Fibroblast of pulmonary artery (primary cell): ENCODE measurements around the gene CAV1.

Experiments
- DNase-seq: peaks from one replicate; pipeline ENCODE4 v3.0.0-alpha.2; 2010; ENCODE audit warnings: low read depth
- H3K4me3 ChIP-seq: replicated peaks from 2 replicates; pipeline ENCODE4 v1.5.1; 2011; ENCODE audit warnings: low read depth, mild to moderate bottlenecking, control low read depth, low read length, moderate library complexity
- TF ChIP-seq, protein P1 (sequence below): IDR thresholded peaks from 2 replicates; pipeline ENCODE4 v1.5.1; 2011; ENCODE audit warnings: mild to moderate bottlenecking, control low read depth, low read length, inconsistent platforms; ENCODE audit errors: missing control alignments

CAV1 gene

DNA sequence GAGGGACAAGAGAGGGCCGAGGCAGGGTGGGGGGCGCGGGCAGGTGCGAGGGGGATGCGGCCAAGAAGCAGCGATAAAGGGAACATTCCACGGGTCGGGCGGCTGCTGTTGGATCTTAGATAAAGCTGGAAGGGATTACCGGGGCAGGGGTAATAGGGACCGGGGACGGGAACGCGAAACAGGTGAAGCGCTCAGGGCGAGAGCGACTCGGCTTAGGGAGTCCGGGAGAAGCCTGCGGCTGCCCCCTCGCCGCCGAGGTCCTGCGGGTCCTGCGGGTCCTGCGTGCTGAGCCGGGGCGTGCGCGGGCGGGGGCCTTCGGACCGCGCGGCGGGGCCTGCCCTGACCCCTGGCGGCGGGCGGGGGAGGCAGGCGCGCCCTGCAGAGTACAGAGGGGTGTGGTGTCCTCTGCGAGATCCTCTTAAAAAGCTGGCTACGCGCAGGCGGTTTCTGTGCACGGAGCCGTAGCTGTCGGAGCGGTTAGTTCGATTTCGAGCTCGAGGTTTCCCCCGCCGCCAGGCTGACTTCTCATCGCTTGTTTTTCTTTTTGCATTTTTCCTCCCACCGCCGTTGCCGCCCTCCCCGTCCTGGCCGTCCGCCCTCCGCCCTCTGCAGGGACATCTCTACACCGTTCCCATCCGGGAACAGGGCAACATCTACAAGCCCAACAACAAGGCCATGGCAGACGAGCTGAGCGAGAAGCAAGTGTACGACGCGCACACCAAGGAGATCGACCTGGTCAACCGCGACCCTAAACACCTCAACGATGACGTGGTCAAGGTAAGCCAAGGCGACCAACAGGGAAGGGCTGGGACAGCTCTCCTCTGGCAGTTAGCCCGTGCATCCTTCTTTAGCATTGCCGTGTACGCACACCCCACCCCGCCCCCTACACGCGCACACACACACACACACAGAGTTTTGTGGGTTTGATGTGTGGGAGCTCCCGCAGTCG, 1.4 kb downstream of the CAV1 start:
- TF ChIP-seq, protein P1, sequence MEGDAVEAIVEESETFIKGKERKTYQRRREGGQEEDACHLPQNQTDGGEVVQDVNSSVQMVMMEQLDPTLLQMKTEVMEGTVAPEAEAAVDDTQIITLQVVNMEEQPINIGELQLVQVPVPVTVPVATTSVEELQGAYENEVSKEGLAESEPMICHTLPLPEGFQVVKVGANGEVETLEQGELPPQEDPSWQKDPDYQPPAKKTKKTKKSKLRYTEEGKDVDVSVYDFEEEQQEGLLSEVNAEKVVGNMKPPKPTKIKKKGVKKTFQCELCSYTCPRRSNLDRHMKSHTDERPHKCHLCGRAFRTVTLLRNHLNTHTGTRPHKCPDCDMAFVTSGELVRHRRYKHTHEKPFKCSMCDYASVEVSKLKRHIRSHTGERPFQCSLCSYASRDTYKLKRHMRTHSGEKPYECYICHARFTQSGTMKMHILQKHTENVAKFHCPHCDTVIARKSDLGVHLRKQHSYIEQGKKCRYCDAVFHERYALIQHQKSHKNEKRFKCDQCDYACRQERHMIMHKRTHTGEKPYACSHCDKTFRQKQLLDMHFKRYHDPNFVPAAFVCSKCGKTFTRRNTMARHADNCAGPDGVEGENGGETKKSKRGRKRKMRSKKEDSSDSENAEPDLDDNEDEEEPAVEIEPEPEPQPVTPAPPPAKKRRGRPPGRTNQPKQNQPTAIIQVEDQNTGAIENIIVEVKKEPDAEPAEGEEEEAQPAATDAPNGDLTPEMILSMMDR, result peak; percentile 36
- DNase-seq, result peak; percentile 86

DNA sequence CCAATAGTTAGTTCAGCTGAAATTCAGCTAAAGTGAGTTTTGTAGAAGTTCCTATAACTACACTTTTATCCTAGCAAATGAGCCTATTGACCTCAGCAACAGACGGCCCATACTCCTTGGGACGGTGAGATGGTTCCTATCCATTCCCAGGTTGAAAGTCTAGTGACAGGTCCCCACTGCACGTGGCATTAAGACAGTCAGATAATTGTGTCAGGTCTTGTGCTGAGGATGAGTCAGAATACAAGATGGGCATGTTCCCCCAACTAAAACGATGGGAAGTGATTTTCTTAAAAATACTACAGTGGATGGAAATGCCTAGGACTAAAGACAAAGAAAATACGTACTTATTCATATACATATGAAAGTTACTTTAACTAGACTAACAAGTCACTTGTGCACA, 2.1 kb downstream of the CAV1 start:
- no peak for DNase-seq
- TF ChIP-seq, protein P1, result no peak
- peak overlapping the region; percentile 78 for H3K4me3 ChIP-seq

More for the DNA sequence above, 1.4 kb downstream of the CAV1 start:
- peak overlapping the region; percentile 78 for H3K4me3 ChIP-seq

DNA sequence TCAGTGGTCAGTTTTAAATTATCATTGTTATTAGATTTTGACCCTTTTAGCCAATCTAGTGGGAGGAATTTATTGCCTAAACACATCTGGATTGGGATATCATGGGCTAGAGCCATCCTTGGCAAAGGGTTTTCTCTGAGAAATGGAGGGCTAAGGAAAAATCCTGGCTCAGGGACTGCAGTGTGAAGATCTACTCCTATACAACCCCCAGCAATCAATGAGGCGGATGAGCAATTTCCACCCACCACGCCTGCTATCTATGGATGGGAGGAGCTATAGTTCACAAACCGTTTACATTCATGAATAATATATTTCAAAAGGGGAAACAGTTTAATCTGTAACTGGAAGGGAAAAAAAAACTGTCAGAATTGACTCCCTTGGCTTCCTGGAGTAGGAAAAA, 2.7 kb downstream of the CAV1 start:
- peak overlapping the region; percentile 78 for H3K4me3 ChIP-seq
- TF ChIP-seq, protein P1, result no peak
- peak; percentile 27 for DNase-seq

DNA sequence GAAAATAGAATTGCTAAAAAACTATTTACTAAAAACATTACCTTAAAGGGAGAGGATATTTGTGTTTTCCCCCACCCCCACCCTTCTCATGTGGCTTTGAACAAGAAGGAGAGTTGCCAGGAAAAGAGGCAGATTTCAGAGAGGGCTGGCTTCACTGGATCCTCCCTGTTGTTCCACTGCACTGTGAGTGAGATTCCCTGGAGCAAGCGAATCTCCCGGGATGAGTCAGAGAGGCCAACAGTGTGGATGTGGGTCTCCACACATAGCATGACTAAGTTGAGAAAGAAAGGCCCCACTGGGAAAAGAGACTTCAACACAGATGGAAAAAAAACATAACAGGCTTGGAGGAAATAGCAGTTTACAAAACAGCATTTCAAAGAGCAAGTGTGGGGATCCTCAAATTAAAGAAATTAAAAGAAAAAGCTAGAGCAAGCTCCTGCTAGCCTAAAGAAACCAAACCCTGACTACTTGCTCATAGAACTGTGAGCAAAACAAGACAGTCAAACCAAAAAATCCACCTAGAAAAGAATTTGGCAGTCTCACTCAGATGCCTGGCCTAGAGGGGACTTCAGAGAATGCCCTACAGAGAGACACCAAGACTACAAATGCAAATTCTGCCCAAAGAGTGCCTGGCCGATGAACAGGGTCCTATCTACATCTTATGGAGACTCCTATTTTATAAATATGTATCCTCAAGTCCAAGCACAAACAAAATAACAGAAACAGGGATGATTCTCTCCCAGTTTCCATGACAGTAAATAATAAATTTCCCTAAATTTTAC, 3.4 kb downstream of the CAV1 start:
- peak overlapping the region; percentile 78 for H3K4me3 ChIP-seq
- TF ChIP-seq, protein P1, result no peak
- DNase-seq, result peak; percentile 96

DNA sequence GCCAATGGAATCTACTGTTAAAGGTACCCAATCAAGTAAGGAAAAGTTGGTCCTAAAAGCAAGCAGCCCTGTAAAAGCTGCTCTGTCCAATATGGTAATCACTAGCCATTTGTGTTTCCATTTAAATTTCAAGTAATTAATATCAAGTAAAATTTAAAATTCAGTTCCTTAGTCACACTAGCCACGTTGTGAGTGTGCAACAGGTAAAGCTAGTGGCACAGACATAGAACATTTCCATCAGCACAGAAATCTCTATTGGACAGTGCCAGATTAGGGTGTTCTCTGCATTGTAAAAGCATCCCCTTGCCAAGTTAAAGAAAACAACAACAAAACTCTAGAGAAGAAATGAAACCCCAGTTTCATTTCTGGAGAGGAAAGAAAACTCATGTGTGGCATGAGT, 4.4 kb downstream of the CAV1 start:
- no peak overlapping the region for H3K4me3 ChIP-seq
- DNase-seq, result no peak
- TF ChIP-seq, protein P1, result no peak

DNA sequence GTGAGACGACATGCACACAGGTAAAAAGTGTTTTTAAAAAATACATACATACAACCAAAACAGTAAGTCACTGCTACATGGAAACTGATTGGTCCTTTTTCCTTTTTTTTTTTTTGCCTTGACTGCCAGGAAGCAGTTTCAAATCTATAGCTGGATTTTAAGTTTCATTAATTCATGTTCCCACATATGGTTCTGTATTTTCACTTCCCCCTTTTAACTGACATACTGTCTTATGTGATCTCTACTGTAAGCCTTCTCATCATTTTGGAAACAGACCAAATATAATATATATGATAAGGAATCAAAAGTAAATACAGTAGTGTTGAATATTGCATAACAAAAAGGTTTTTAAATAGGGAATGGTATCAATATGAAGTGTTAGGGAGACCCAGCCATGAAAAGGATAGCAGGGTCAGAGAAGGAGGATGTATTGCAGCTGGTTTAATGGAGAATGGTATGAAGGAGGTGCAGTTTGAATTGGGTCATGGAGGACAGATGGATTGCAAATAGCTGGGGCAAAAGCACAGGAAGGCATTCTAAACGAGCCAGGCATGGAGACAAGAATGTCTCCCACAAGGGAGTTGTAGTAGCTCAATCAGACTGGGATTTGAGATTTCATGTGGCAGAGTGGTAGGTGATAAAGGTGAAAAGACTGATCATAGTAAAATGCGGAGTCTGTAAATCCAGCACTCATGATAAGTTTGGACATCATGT, 5.4 kb downstream of the CAV1 start:
- no peak overlapping the region for H3K4me3 ChIP-seq
- no peak for DNase-seq
- TF ChIP-seq, protein P1, result no peak
